K562 (cell line): ENCODE measurements around the gene IRF2BP2. TPM values are rescaled to one million over a fixed set of nuclear protein-coding genes. Genes with fewer than 3 reads are reported as not detected.

Source experiments
- BRF1 ChIP-seq: IDR thresholded peaks from 3 replicates; pipeline ENCODE4 v1.6.1; 2011; ENCODE audit warnings: borderline replicate concordance, mild to moderate bottlenecking; ENCODE audit not compliant: insufficient read length; ENCODE audit errors: extremely low read depth
- CBFA2T3 ChIP-seq: fragments of 450-650 bp; IDR thresholded peaks from 2 replicates; pipeline ENCODE4 v1.6.1; 2017
- CHD4 ChIP-seq: fragments of 200-600 bp; sonication (generic); IDR thresholded peaks from 3 replicates; pipeline ENCODE4 v1.6.1; 2012; ENCODE audit warnings: low read depth, mild to moderate bottlenecking, mixed read lengths, low read length, inconsistent platforms; ENCODE audit not compliant: insufficient read depth, insufficient replicate concordance, poor library complexity, severe bottlenecking
- ETV1 ChIP-seq: fragments of 450-650 bp; conservative IDR thresholded peaks from 2 replicates; pipeline ENCODE4 v1.6.1; 2016; ENCODE audit warnings: missing genetic modification characterization, control low read depth, low read depth, missing compliant biosample characterization
- GTF2F1 ChIP-seq: IDR thresholded peaks from 2 replicates; pipeline ENCODE4 v1.6.1; 2011; ENCODE audit warnings: low read depth, low read length, improper control_type of control experiment
- HNRNPK ChIP-seq: fragments of 200-400 bp; formaldehyde crosslinking; IDR thresholded peaks from one replicate; pipeline ENCODE4 v1.6.1; 2018; ENCODE audit warnings: mild to moderate bottlenecking, low read depth, low read length; ENCODE audit not compliant: poor library complexity, severe bottlenecking
- IRF2 ChIP-seq: sonication (generic); formaldehyde crosslinking; IDR thresholded peaks from 2 replicates; pipeline ENCODE4 v1.8.1; 2022; ENCODE audit warnings: mild to moderate bottlenecking, missing genetic modification reagents
- MAFG ChIP-seq: fragments of 450-650 bp; conservative IDR thresholded peaks from 2 replicates; pipeline ENCODE4 v1.6.1; 2016; ENCODE audit warnings: missing genetic modification characterization, missing compliant biosample characterization
- MCM2 ChIP-seq: fragments of 450-650 bp; IDR thresholded peaks from 2 replicates; pipeline ENCODE4 v1.6.1; 2017; ENCODE audit warnings: low read depth, mild to moderate bottlenecking
- PHF21A ChIP-seq: fragments of 450-650 bp; IDR thresholded peaks from 2 replicates; pipeline ENCODE4 v1.6.1; 2017; ENCODE audit warnings: low read depth, borderline replicate concordance
- RB1 ChIP-seq: fragments of 450-650 bp; IDR thresholded peaks from 2 replicates; pipeline ENCODE4 v1.6.1; 2017; ENCODE audit warnings: low read depth, mild to moderate bottlenecking
- SMC3 ChIP-seq: conservative IDR thresholded peaks from 2 replicates; pipeline ENCODE4 v1.6.1; 2011; ENCODE audit warnings: low read depth, low read length, improper control_type of control experiment; ENCODE audit not compliant: insufficient read depth
- SP2 ChIP-seq: IDR thresholded peaks from 2 replicates; pipeline ENCODE4 v1.6.1; 2011; ENCODE audit warnings: mild to moderate bottlenecking, low read depth, low read length, moderate library complexity; ENCODE audit not compliant: poor library complexity, severe bottlenecking; ENCODE audit errors: extremely low read depth
- TEAD2 ChIP-seq: fragments of 450-650 bp; IDR thresholded peaks from 2 replicates; pipeline ENCODE4 v1.6.1; 2016; ENCODE audit warnings: missing genetic modification characterization, control low read depth, missing compliant biosample characterization
- ZBTB7A ChIP-seq: IDR thresholded peaks from 2 replicates; pipeline ENCODE4 v1.6.1; 2011; ENCODE audit warnings: low read depth, mild to moderate bottlenecking, low read length, moderate library complexity, borderline replicate concordance; ENCODE audit not compliant: control insufficient read depth
- ZNF12 ChIP-seq: sonication (generic); formaldehyde crosslinking; IDR thresholded peaks from 2 replicates; pipeline ENCODE4 v1.4.0; 2020; ENCODE audit warnings: mild to moderate bottlenecking, missing genetic modification reagents
- ZNF143 ChIP-seq: sonication (generic); formaldehyde crosslinking; IDR thresholded peaks from 2 replicates; pipeline ENCODE4 v1.9.0; 2022; ENCODE audit warnings: mild to moderate bottlenecking, missing genetic modification reagents
- ZNF174 ChIP-seq: fragments of 250-450 bp; sonication (Bioruptor Pico); IDR thresholded peaks from 2 replicates; pipeline ENCODE4 v1.4.0; 2020; ENCODE audit warnings: mild to moderate bottlenecking
- ZNF280B ChIP-seq: fragments of 250-450 bp; sonication (Bioruptor Pico); IDR thresholded peaks from 2 replicates; pipeline ENCODE4 v1.5.1; 2021; ENCODE audit warnings: mild to moderate bottlenecking
- polyA plus RNA-seq, 8 experiments: library from polyadenylated mRNA; depleted of rRNA in 4 of 8; stranded (reverse) in 5 of 8; unstranded in 3 of 8; fragments of >200 nt; fragmentation: Nextera tagmentation in 2 of 8; fragmentation: Illumina TruSeq in 1 of 8; extraction: Ambion mirVana in 2 of 8; extraction: Trizol in 1 of 8; gene quantifications; 2 replicates each; pipeline versions ENCODE4 v1.2.1 to v1.2.3, GENCODE V29; 2011 to 2014; ENCODE audit warnings: inconsistent platforms in 1 of 8, missing spikeins in 1 of 8
- total RNA-seq, 7 experiments: library from RNA; depleted of rRNA in 6 of 7; stranded (reverse); fragments of >200 nt in 6 of 7; fragmentation: Illumina TruSeq in 2 of 7; extraction: Trizol in 2 of 7; gene quantifications; 2 replicates each; pipeline versions ENCODE4 v1.2.1 to v1.2.3, GENCODE V29; 2011 to 2021; ENCODE audit warnings: low replicate concordance in 1 of 7
- TF ChIP-seq, protein P1 (sequence below): sonication (generic); formaldehyde crosslinking; IDR thresholded peaks from 2 replicates; pipeline ENCODE4 v1.8.1; 2022; ENCODE audit warnings: missing genetic modification reagents
- TF ChIP-seq, protein P2 (sequence below): fragments of 450-650 bp; IDR thresholded peaks from 2 replicates; pipeline ENCODE4 v1.6.1; 2016
- TF ChIP-seq, protein P3 (sequence below): fragments of 250-450 bp; sonication (Bioruptor Pico); IDR thresholded peaks from 2 replicates; pipeline ENCODE4 v1.4.0; 2020; ENCODE audit warnings: borderline replicate concordance

The IRF2BP2 gene
- total and polyA plus RNA-seq, 9 of the 15 experiments (the other 6 are each of a cell fraction or from before 2014, with no cell fraction given) = 7.7 to 68.6 (median 22.1) TPM

DNA sequence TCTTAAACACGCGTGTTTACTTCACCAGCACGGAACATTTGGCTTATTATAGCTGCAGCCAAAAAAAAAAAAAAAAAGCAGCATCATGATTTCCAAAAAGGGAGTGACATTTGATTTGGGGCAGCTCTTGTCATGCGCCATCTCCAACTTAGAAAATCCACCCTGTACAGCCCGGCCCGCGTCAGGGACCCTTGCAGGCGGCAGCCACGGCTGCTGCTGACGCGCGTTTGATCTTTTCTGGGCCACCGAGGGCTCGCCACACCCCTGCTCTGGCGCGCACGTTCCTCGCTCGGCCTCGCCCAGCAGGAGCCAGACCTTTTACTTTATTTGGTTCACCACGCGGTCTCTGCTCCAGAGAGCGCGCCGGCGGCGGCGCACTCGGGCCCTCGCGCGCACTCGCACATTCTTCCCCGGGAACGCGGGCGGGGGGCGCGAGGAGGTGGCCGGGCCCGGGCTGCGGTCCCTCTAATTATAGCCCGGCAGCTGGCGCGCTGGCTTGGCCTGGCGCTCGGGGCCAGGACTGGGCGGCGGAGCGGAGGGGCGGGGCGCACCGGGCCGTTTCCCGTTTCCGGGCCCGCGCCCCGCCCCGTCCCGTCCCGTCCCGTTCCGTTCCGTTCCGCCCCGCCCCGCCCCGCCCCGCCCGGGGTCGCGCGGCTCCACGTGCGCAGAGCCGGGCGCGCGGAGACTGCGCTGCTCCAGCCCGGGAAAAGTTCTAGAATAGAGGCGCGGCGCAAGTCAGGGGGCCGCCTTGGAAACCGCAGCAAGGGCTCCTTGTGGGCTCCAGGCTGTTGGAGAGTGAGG lies 10.2 kb downstream of the IRF2BP2 start (continued):
- TF ChIP-seq ZNF280B (CRISPR knock-in tag) (no peak), GTF2F1 (0 out of 2 replicates have a peak, but pooled peaks have one; percentile 29), ETV1 (no peak), MAFG (0 out of 2 replicates have a peak, but pooled peaks have one; percentile 18), SP2 (no peak), RB1 (peak; percentile 75; the same call in 1 of the 2 replicates), CHD4 (no peak), ZNF174 (no peak), ZBTB7A (peak; percentile 51; the same call in 1 of the 2 replicates), MCM2 (no peak), SMC3 (0 out of 2 replicates have a peak, but pooled peaks have one; percentile 3), IRF2 (CRISPR knock-in tag) (no peak), ZNF12 (CRISPR knock-in tag) (no peak; the same call in 1 of the 2 replicates), CBFA2T3 (0 out of 2 replicates have a peak, but pooled peaks have one; percentile 9), TEAD2 (tag) (no peak), PHF21A (peak; percentile 76; the same call in 1 of the 2 replicates), BRF1 (no peak), HNRNPK (peak; percentile 54), ZNF143 (CRISPR knock-in tag) (peak; percentile 61; the same call in 1 of the 2 replicates)
- TF ChIP-seq, protein P1, sequence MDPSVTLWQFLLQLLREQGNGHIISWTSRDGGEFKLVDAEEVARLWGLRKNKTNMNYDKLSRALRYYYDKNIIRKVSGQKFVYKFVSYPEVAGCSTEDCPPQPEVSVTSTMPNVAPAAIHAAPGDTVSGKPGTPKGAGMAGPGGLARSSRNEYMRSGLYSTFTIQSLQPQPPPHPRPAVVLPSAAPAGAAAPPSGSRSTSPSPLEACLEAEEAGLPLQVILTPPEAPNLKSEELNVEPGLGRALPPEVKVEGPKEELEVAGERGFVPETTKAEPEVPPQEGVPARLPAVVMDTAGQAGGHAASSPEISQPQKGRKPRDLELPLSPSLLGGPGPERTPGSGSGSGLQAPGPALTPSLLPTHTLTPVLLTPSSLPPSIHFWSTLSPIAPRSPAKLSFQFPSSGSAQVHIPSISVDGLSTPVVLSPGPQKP (CRISPR knock-in tag) = no peak
- TF ChIP-seq, protein P2, sequence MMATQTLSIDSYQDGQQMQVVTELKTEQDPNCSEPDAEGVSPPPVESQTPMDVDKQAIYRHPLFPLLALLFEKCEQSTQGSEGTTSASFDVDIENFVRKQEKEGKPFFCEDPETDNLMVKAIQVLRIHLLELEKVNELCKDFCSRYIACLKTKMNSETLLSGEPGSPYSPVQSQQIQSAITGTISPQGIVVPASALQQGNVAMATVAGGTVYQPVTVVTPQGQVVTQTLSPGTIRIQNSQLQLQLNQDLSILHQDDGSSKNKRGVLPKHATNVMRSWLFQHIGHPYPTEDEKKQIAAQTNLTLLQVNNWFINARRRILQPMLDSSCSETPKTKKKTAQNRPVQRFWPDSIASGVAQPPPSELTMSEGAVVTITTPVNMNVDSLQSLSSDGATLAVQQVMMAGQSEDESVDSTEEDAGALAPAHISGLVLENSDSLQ = peak; percentile 55
- TF ChIP-seq, protein P3, sequence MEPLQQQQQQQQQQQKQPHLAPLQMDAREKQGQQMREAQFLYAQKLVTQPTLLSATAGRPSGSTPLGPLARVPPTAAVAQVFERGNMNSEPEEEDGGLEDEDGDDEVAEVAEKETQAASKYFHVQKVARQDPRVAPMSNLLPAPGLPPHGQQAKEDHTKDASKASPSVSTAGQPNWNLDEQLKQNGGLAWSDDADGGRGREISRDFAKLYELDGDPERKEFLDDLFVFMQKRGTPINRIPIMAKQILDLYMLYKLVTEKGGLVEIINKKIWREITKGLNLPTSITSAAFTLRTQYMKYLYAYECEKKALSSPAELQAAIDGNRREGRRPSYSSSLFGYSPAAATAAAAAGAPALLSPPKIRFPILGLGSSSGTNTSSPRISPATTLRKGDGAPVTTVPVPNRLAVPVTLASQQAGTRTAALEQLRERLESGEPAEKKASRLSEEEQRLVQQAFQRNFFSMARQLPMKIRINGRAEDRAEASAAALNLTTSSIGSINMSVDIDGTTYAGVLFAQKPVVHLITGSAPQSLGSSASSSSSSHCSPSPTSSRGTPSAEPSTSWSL (CRISPR knock-in tag) = no peak
